GM20000 (cell line): ENCODE results near the gene PPFIA4.

Source experiments
- DNase-seq: peaks from one replicate; pipeline ENCODE4 v3.0.0; 2012; ENCODE audit warnings: low spot score
- CTCF ChIP-seq: IDR thresholded peaks from 2 replicates; pipeline ENCODE4 v1.5.1; 2012; ENCODE audit warnings: mild to moderate bottlenecking, control low read depth; ENCODE audit errors: extremely low read depth, missing control alignments

PPFIA4 gene

GRCh38 chr1:203056012-203056411 lies 29.7 kb downstream of the PPFIA4 start:
- no peak for DNase-seq
- TF ChIP-seq CTCF: no peak

GRCh38 chr1:203056516-203056915 lies 30.2 kb downstream of the PPFIA4 start:
- no peak for DNase-seq
- no peak for TF ChIP-seq CTCF

GRCh38 chr1:203057911-203058675 lies 31.8 kb downstream of the PPFIA4 start:
- no peak for DNase-seq
- TF ChIP-seq CTCF: no peak

- TF ChIP-seq CTCF: no peak
- DNase-seq: no peak
These were observed 32.3 kb downstream of the PPFIA4 start for GRCh38 chr1:203058676-203058935.

GRCh38 chr1:203059485-203059884 lies 33.2 kb downstream of the PPFIA4 start:
- TF ChIP-seq CTCF: no peak
- DNase-seq: no peak

- TF ChIP-seq CTCF: no peak
- DNase-seq: no peak
These were observed 33.8 kb downstream of the PPFIA4 start for GRCh38 chr1:203060115-203060514.

- no peak for DNase-seq
- no peak for TF ChIP-seq CTCF
These were observed 37.0 kb downstream of the PPFIA4 start for GRCh38 chr1:203063287-203063686.
